Type B pancreatic cell (in vitro differentiated cells): ENCODE measurements around the gene NEDD8. TPM values are rescaled to one million over a fixed set of nuclear protein-coding genes. Genes with fewer than 3 reads are reported as not detected.

Experiments used
- DNase-seq: peaks from one replicate; pipeline ENCODE4 v3.0.0; 2021; ENCODE audit warnings: mixed read lengths; ENCODE audit not compliant: unreplicated experiment; ENCODE audit errors: extremely low spot score
- H3K27ac Mint-ChIP-seq: 2 replicates; pipeline ENCODE4 v1.8.0; 2021; ENCODE audit warnings: mild to moderate bottlenecking, mixed read lengths
- H3K27me3 Mint-ChIP-seq: 2 replicates; pipeline ENCODE4 v1.8.0; 2021; ENCODE audit warnings: mixed read lengths
- H3K36me3 Mint-ChIP-seq: 2 replicates; pipeline ENCODE4 v1.8.0; 2021; ENCODE audit warnings: mixed read lengths
- H3K4me1 Mint-ChIP-seq: one replicate; pipeline ENCODE4 v1.8.0; 2021; ENCODE audit warnings: mixed read lengths; ENCODE audit not compliant: unreplicated experiment
- H3K4me3 Mint-ChIP-seq: 2 replicates; pipeline ENCODE4 v1.8.0; 2021; ENCODE audit warnings: mild to moderate bottlenecking, mixed read lengths
- H3K9me3 Mint-ChIP-seq: 2 replicates; pipeline ENCODE4 v1.8.0; 2021; ENCODE audit warnings: mixed read lengths
- total RNA-seq: library from RNA; stranded (reverse); gene quantifications from 2 replicates; pipeline ENCODE4 v1.2.1, GENCODE V29; 2021; ENCODE audit warnings: low replicate concordance
- TF ChIP-seq, protein P1 (sequence below): fragments of 200-600 bp; sonication (generic); conservative IDR thresholded peaks from 2 replicates; pipeline ENCODE4 v1.5.0; 2021; ENCODE audit warnings: antibody characterized with exemption, mild to moderate bottlenecking

NEDD8 gene
- total RNA-seq, 1 donor from 2014 or later, result 161 TPM

DNA sequence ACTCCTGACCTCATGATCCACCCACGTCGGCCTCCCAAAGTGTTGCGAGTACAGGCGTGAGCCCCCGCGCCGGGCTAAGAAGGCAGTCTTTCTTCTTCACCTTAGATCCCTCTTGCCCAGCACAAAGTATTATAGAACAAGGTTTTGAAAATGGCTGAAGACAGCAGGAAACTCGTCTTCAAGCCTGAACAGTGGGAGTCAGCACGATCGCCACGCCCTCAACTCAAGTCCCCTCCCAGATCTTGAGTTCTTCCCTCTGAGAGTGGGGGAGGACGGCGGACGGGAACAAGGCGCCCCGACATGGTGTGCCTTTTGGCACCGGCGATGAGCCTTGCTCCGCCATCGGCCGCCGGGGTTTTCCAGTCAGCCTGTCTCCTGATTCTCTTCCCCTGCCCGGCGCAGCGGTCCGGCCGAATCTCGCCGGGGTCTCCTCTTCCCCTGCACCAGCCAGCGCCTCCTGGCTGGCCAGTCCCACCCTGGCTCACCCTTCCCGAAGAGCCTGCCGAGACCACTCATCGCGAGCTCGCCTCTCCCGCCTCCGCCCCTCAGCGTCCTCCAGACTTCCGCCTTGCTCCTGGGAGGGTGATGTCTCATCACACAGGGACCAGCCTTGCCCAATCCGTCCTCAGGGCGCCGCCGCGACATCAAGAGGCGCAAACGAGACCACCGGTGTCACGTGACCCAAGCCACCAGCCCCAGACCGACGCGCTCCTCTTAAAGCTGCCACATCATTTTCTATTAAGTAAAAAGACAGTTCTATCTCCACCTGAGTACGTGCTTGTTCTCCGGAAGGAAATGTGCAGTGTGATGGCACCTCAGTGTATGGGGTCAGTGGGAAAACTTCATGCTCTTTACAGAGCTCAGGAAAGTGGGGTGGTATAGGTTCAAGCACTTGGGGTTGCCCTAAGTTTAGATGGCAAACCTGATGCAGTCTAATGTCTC is 19.0 kb downstream of the NEDD8 start, which contains the start of gene CHMP4A:
Gene CHMP4A (minus strand): TSS at position 565 of the 942 bp plus-strand sequence. CDS start 49 bp downstream, at position 516.
- Mint-ChIP-seq H3K9me3 (no peaks in the 10 kb centered on the region), H3K27ac (peak within 1 kb of the TSS; percentile 99), H3K27me3 (no peaks in the 10 kb centered on the region), H3K4me3 (peak within 1 kb of the TSS; percentile 97), H3K36me3 (peaks cover 20% of the 10 kb centered on the region), H3K4me1 (peaks cover 27% of the 10 kb centered on the region)
- TF ChIP-seq, protein P1, sequence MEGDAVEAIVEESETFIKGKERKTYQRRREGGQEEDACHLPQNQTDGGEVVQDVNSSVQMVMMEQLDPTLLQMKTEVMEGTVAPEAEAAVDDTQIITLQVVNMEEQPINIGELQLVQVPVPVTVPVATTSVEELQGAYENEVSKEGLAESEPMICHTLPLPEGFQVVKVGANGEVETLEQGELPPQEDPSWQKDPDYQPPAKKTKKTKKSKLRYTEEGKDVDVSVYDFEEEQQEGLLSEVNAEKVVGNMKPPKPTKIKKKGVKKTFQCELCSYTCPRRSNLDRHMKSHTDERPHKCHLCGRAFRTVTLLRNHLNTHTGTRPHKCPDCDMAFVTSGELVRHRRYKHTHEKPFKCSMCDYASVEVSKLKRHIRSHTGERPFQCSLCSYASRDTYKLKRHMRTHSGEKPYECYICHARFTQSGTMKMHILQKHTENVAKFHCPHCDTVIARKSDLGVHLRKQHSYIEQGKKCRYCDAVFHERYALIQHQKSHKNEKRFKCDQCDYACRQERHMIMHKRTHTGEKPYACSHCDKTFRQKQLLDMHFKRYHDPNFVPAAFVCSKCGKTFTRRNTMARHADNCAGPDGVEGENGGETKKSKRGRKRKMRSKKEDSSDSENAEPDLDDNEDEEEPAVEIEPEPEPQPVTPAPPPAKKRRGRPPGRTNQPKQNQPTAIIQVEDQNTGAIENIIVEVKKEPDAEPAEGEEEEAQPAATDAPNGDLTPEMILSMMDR, result no peak
- DNase-seq, result peak; percentile 94

DNA sequence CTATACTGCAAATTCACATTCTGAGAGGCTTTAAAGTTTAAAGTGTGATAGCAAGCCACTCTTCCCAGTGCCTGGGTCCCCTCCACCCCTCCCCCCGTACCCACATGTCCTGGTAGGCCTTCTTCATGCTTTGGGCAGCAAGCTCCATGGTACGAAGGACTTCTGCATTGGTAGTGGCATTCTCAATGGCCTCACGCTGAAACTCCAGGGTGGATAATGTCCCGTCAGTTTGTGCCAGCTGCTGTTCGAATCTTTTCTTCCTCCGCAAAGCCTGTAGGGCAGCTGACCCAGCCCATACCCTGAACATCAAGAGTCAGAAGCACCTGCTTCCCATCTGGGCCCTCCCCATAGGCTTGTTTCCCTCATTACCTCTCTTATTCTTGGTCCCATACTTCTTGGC is 20.9 kb downstream of the NEDD8 start:
- no peak for DNase-seq
- peaks cover 30% of the 10 kb centered on the region for H3K36me3 Mint-ChIP-seq
- peaks cover 26% of the 10 kb centered on the region for H3K4me1 Mint-ChIP-seq
- H3K27me3 Mint-ChIP-seq, result no peaks in the 10 kb centered on the region
- H3K4me3 Mint-ChIP-seq, result peak overlapping the region; percentile 97
- H3K9me3 Mint-ChIP-seq, result no peaks in the 10 kb centered on the region
- no peak overlapping the region for H3K27ac Mint-ChIP-seq
- TF ChIP-seq, protein P1, result no peak

DNA sequence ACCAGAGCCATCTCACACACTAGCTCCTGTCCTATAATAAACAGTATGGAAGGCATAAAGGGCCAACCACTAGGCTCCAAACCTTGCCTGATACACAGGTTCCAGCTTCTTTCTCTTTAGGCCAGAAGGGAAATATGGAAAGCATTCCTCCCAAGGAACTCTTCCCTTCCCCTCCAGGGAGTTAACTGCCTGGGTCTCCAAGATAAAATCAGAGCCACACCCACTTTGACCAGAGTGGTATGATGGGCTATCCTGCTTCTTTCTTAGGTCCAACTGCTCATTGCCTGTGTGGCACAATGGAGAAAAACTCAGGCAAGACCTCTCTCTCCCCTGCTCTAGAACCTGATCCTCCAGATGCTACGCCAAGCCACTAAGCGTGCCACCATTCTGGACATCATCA is 24.5 kb downstream of the NEDD8 start:
- Mint-ChIP-seq H3K27me3 (no peaks in the 10 kb centered on the region), H3K36me3 (peaks cover 44% of the 10 kb centered on the region), H3K4me3 (no peak overlapping the region), H3K9me3 (no peaks in the 10 kb centered on the region), H3K27ac (no peak overlapping the region), H3K4me1 (peaks cover 5% of the 10 kb centered on the region)
- no peak for DNase-seq
- TF ChIP-seq, protein P1, result no peak

DNA sequence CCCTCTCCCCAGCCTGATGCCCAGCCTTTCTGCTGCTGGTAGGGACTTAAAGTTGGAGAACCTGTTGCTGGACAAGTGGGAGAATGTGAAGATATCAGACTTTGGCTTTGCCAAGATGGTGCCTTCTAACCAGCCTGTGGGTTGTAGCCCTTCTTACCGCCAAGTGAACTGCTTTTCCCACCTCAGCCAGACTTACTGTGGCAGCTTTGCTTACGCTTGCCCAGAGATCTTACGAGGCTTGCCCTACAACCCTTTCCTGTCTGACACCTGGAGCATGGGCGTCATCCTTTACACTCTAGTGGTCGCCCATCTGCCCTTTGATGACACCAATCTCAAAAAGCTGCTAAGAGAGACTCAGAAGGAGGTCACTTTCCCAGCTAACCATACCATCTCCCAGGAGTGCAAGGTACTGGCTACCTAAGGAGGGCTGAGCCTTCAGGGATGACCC is 25.0 kb downstream of the NEDD8 start:
- Mint-ChIP-seq H3K4me3 (no peak overlapping the region), H3K9me3 (no peaks in the 10 kb centered on the region), H3K36me3 (peaks cover 49% of the 10 kb centered on the region), H3K4me1 (peaks cover 5% of the 10 kb centered on the region), H3K27ac (no peak overlapping the region), H3K27me3 (no peaks in the 10 kb centered on the region)
- no peak for DNase-seq
- TF ChIP-seq, protein P1, result no peak

DNA sequence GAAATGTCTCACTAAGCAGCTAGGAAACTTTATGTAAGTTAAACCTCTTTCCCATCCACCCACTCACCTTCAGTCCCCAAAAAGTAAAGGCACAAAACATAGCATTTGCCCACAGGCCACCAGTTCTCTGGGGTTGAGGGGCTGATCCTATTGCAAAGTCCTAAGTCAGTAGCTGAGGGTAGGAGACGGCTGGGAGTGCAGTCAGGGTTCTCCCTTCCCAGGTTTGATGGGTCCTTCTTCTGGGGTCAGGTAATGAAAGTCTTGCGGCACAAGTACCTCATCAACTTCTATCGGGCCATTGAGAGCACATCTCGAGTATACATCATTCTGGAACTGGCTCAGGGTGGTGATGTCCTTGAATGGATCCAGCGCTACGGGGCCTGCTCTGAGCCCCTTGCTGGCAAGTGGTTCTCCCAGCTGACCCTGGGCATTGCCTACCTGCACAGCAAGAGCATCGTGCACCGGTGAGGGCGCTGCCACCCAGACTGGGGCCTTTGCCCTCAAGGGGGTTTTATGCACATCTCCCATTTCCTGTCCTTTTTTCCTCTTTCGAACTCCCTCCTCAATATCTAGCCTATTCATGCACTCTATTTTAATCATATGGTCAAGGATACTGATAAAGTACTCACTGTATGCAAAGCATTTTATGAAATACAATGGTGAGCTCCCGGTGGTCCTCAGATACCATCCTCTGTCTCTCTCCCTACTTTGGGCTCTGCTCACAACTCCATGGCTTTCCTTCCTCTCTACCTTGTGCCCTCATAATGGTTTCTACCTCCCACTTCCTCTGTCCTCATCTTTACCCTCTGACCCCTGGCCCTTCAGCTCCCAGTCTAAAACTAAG is 25.7 kb downstream of the NEDD8 start:
- H3K27me3 Mint-ChIP-seq, result no peaks in the 10 kb centered on the region
- no peaks in the 10 kb centered on the region for H3K9me3 Mint-ChIP-seq
- peaks cover 54% of the 10 kb centered on the region for H3K36me3 Mint-ChIP-seq
- H3K4me1 Mint-ChIP-seq, result peaks cover 2% of the 10 kb centered on the region
- DNase-seq, result no peak
- H3K4me3 Mint-ChIP-seq, result no peak overlapping the region
- H3K27ac Mint-ChIP-seq, result no peak overlapping the region
- TF ChIP-seq, protein P1, result no peak
